AG09319 (cell line): ENCODE data around the gene BCL6.

Experiments used
- DNase-seq: peaks from one replicate; pipeline ENCODE4 v3.0.0-alpha.2; 2010; ENCODE audit warnings: low read depth; ENCODE audit errors: extremely low read depth
- TF ChIP-seq, protein P1 (sequence below): IDR thresholded peaks from 2 replicates; pipeline ENCODE4 v1.5.1; 2011; ENCODE audit warnings: low read depth, mild to moderate bottlenecking, inconsistent platforms, low read length, moderate library complexity

Gene BCL6

GRCh38 chr3:187737368-187738070 is 7.7 kb downstream of the BCL6 start:
- TF ChIP-seq, protein P1, sequence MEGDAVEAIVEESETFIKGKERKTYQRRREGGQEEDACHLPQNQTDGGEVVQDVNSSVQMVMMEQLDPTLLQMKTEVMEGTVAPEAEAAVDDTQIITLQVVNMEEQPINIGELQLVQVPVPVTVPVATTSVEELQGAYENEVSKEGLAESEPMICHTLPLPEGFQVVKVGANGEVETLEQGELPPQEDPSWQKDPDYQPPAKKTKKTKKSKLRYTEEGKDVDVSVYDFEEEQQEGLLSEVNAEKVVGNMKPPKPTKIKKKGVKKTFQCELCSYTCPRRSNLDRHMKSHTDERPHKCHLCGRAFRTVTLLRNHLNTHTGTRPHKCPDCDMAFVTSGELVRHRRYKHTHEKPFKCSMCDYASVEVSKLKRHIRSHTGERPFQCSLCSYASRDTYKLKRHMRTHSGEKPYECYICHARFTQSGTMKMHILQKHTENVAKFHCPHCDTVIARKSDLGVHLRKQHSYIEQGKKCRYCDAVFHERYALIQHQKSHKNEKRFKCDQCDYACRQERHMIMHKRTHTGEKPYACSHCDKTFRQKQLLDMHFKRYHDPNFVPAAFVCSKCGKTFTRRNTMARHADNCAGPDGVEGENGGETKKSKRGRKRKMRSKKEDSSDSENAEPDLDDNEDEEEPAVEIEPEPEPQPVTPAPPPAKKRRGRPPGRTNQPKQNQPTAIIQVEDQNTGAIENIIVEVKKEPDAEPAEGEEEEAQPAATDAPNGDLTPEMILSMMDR = no peak; the same call in 1 of the 2 replicates
- no peak for DNase-seq

DNA sequence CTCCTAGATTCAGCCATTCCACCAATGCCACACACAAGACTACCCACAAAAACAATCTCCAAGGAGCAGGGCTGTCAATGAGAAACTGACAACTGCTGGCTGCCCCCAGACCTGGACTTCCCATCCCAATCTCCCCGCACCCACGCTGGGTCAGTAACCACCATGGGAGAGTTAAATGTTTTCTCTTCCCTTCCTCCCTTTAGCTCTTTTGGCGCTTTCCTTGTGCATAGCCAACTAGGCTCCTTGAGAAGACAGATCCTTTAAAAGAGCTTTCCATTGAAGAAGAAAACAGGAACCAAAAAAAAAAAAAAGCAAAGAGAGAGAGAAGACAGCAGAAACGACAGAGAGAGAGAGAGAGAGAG is 8.3 kb downstream of the BCL6 start:
- TF ChIP-seq, protein P1 = no peak
- no peak for DNase-seq

GRCh38 chr3:187736418-187736871 is 8.8 kb downstream of the BCL6 start:
- TF ChIP-seq, protein P1 = no peak
- no peak for DNase-seq

DNA sequence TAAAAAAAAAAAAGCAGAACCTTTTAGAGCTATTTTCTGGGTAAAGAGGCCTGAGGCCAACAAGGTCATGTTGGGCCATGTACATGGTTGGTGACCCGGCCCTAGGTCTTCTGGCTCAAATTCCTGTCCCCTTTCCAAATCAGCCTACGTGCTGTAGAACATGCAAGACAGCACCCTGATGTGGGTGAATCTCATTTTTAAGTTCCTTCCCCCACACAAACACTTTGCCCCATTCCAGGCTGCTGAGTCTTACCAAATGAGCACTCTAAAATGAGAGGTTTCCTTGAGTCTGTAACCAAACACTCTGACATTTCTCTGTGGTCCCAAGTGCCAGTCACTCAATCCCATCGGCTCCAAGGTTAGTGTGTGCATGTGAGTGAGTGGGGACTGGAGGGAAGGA is 9.4 kb downstream of the BCL6 start:
- no peak for DNase-seq

DNA sequence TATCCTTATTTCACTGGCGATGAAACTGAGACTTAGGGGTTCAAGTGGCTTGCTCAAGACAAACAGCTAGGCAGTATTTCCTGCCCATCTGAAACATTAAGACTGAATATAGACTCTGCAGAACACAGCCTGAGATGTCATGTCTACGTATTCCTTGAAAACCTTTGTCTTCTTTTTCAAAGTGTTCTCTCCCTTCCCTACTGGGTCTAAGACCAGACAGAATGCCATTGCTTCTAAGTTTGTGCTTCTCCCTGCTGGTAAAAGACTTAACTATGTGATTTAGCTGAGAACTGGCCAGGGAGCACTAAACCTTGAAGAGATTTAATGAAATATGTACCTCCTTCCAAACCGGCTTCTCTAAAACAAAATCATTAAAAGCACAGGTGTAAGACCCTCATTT is 9.9 kb downstream of the BCL6 start:
- DNase-seq = no peak
- TF ChIP-seq, protein P1 = no peak

More for the DNA sequence above, 9.4 kb downstream of the BCL6 start:
- TF ChIP-seq, protein P1 = no peak

- TF ChIP-seq, protein P1 = no peak
Measured at GRCh38 chr3:187734841-187735240, 10.4 kb downstream of the BCL6 start.

DNA sequence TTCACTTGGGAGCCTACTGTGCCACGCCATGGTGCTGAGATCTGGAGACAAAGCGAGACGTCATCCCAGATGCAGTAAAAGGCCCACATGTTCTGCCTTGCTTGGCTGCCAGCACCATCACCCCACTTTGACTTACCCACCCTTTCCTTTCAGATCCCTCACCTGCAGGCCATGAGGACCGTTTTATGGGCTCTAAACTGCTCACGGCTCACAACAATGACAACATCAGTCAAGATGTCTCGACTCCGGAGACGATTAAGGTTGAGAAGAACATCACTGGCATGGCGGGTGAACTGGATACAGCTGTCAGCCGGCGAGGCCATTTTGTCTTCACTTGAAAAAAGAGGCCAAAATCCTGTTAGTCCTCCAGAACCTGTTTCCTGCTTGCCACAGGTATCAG is 11.9 kb downstream of the BCL6 start:
- TF ChIP-seq, protein P1 = no peak
- DNase-seq = no peak

More at GRCh38 chr3:187734841-187735240, 10.4 kb downstream of the BCL6 start:
- DNase-seq = no peak
